Adrenal gland (tissue), 12 donors: Measurements from ENCODE around the gene CBX5. TPM values are rescaled to one million over a fixed set of nuclear protein-coding genes. Genes with fewer than 3 reads are reported as not detected.
"Not testable (repeated sequence)": the region's sequence is repeated elsewhere in the genome, so short reads cannot be mapped to it uniquely, and the experiment has no call there.

Source experiments
- DNase-seq, 7 donors: peaks; one replicate each; pipeline ENCODE4 v3.0.0-alpha.2; 2019 to 2020
- H3K27ac ChIP-seq, 5 donors: fragments of 200-600 bp; sonication (generic) in 4 of 5; 1 replicate in 3 of 5; 2 replicates in 2 of 5; pipeline versions ENCODE4 v1.5.1 to v1.8.0; 2016 to 2020; ENCODE audit warnings: mild to moderate bottlenecking in 1 of 5
- H3K27me3 ChIP-seq: fragments of 200-600 bp; 2 replicates; pipeline ENCODE4 v1.8.0; 2021
- H3K36me3 ChIP-seq, 2 donors: fragments of 200-600 bp; replicated peaks in 1 of 2; 1 replicate in 1 of 2; 2 replicates in 1 of 2; pipeline versions ENCODE4 v1.5.1 to v1.8.0; 2018 to 2022
- H3K4me1 ChIP-seq, 2 donors: fragments of 200-600 bp; replicated peaks in 1 of 2; 1 replicate in 1 of 2; 2 replicates in 1 of 2; pipeline versions ENCODE4 v1.5.1 to v1.8.0; 2018 to 2021
- H3K4me3 ChIP-seq, 4 donors: fragments of 200-600 bp; sonication (generic) in 3 of 4; one replicate each; pipeline ENCODE4 v1.5.1; 2016 to 2018
- H3K9me3 ChIP-seq, 3 donors: fragments of 200-600 bp; sonication (generic) in 1 of 3; replicated peaks in 1 of 3; 1 replicate in 2 of 3; 2 replicates in 1 of 3; pipeline versions ENCODE4 v1.5.1 to v1.8.0; 2016 to 2021
- POLR2A ChIP-seq, 2 donors: fragments of 450-650 bp; IDR thresholded peaks; one replicate each; pipeline ENCODE4 v1.6.1; 2017; ENCODE audit warnings: antibody characterized with exemption in 2 of 2, mild to moderate bottlenecking in 2 of 2, moderate library complexity in 1 of 2
- WGBS, 4 donors: extraction: QIAGEN DNeasy Blood & Tissue Kit in 2 of 4; methylation state at CpG; one replicate each; pipeline versions ENCODE4 v1.1.5 to v1.1.7; 2013 to 2017; 5-methylcytosine and 5-hydroxymethylcytosine counted together
- intact Hi-C, 2 donors: fragments of 100-400 bp; cut with DNase I; formaldehyde crosslinking; loops; one replicate each; pipeline versions ENCODE4 v1.14.1 to v1.15.0; 2022 to 2023
- polyA plus RNA-seq, 3 donors: library from polyadenylated mRNA; stranded (reverse); fragments of 200-250 nt in 2 of 3; fragments of 350-450 nt in 1 of 3; fragmentation: Illumina TruSeq in 1 of 3; extraction: RNeasy Lipid Tissue Mini Kit (QIAGEN cat#74804) in 1 of 3; gene quantifications; one replicate each; pipeline ENCODE4 v1.2.3, GENCODE V29; 2013 to 2014
- total RNA-seq, 9 donors: library from RNA; depleted of rRNA in 4 of 9; stranded (reverse); fragments of >200 nt in 4 of 9; fragments of 120-200 nt in 1 of 9; fragmentation: NEBNext Ultra II Directional in 1 of 9; extraction: Animal tissue kit (Norgen Biotek cat#: 25700) in 1 of 9; gene quantifications; one replicate each; pipeline versions ENCODE4 v1.1.0 to v1.2.4, GENCODE V29; 2013 to 2023
- TF ChIP-seq, protein P1 (sequence below), 6 experiments: fragments of 450-650 bp in 4 of 6; fragments of 200-600 bp in 2 of 6; sonication (generic) in 1 of 6; IDR thresholded peaks; 1 replicate in 5 of 6; 2 replicates in 1 of 6; pipeline versions ENCODE4 v1.5.1 to v1.8.0; 2016 to 2021; ENCODE audit warnings: antibody characterized with exemption in 6 of 6, mild to moderate bottlenecking in 2 of 6, moderate library complexity in 1 of 6
- donor health status: healthy with polysubstance abuse.
- donor health status: Bipolar disorder and iron deficiency.
- donor health status: DM: yes; HTN: yes; CAD: no.
- donor health status: DM: no; HTN: no; CAD: no.
- donor health status: DM: no; HTN: no; CAD: no.
- donor health status: DM: yes; HTN: yes; CAD: no.

CBX5 gene
- total and polyA plus RNA-seq, 12 donors: 8.2 to 88.4 (median 54.6) TPM

DNA sequence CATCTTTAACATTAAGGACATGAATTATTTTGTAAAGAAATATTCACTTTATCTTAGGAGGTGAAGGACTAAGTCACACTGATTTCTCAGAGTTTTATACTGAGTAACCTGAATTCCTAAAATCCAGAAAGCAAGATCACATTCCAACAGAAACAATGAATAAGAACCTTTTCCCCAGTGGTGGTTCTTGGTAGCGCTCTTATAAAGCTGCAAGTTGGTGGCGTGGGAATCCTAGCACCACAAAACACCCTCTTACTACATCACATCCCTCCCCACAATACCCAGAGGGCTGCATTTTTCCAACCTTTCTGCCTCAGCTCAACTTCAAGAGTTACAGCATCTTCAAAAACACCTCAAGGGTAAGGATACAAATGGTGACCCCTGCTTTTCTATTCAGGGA lies 47.1 kb downstream of the CBX5 start:
- WGBS, 4 donors: 88 to 98% (median 93%) methylated on average over 2 of the region's 2 CpGs
- TF ChIP-seq, protein P1, sequence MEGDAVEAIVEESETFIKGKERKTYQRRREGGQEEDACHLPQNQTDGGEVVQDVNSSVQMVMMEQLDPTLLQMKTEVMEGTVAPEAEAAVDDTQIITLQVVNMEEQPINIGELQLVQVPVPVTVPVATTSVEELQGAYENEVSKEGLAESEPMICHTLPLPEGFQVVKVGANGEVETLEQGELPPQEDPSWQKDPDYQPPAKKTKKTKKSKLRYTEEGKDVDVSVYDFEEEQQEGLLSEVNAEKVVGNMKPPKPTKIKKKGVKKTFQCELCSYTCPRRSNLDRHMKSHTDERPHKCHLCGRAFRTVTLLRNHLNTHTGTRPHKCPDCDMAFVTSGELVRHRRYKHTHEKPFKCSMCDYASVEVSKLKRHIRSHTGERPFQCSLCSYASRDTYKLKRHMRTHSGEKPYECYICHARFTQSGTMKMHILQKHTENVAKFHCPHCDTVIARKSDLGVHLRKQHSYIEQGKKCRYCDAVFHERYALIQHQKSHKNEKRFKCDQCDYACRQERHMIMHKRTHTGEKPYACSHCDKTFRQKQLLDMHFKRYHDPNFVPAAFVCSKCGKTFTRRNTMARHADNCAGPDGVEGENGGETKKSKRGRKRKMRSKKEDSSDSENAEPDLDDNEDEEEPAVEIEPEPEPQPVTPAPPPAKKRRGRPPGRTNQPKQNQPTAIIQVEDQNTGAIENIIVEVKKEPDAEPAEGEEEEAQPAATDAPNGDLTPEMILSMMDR (IDR thresholded peaks at IDR 0.05): no peak
- TF ChIP-seq POLR2A (IDR thresholded peaks at IDR 0.05): no peak
- Histone ChIP-seq H3K4me3 (no peak overlapping the region), H3K4me1 (peaks cover 0 to 4% of the 10 kb centered on the region in 2 donors), H3K9me3 (no peaks in the 10 kb centered on the region), H3K36me3 (no peaks in the 10 kb centered on the region), H3K27ac (no peak overlapping the region), H3K27me3 (no peaks in the 10 kb centered on the region)
- intact Hi-C loops: no loop called here
- no peak for DNase-seq

DNA sequence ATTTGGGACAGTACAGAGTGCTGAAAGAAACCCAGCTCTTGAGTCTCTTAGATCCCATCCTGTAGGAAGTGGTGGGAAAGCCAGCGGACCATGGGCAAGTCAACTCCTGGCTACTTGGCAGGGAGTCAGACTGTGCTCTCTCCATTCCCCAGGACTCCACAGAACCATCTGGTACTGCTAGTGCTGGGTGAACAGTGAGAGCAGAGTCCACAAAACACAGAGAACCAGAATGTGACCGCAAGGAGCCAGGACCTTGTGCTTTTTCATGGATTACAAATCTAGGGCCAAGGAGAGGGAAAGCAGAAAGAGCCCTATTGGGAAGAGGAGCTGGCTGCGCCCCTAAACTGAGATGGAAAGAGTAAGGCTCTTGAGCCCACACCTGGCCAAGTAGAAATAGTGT lies 48.7 kb downstream of the CBX5 start:
- H3K9me3 ChIP-seq, H3K4me3 ChIP-seq, H3K36me3 ChIP-seq, H3K4me1 ChIP-seq, intact Hi-C loops, H3K27ac ChIP-seq, H3K27me3 ChIP-seq, DNase-seq: not testable (repeated sequence)
- 97 to 100% (median 98%) methylated on average over 3 of the region's 3 CpGs for WGBS, 4 donors

DNA sequence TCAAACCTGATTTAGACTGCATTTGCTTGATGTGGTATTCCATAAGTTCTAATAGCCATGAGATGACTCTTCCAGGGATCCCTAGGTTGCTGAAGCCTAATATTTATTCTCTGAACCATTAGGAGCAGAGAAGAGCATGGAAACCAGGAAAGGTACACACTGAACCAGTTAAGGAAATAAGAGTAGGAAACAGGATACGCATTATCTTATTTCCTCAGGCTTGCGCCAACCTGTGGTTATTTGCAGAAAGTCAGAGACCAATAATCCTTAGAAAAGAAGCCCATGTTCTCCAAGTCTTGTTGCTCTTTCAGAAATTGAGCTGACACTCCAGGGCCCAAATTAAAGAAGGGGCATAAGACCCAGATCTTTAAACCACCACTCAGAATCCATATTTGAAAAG lies 49.4 kb downstream of the CBX5 start:
- Histone ChIP-seq H3K27me3 (no peaks in the 10 kb centered on the region), H3K4me1 (peaks cover 0 to 4% of the 10 kb centered on the region in 2 donors), H3K9me3 (no peaks in the 10 kb centered on the region), H3K4me3 (no peak overlapping the region), H3K36me3 (no peaks in the 10 kb centered on the region), H3K27ac (no peak overlapping the region)
- intact Hi-C loops: no loop called here
- TF ChIP-seq, protein P1 (IDR thresholded peaks at IDR 0.05): no peak
- TF ChIP-seq POLR2A (IDR thresholded peaks at IDR 0.05): no peak
- 79 to 96% (median 86%) methylated on average over 2 of the region's 2 CpGs for WGBS, 4 donors
- DNase-seq: no peak

DNA sequence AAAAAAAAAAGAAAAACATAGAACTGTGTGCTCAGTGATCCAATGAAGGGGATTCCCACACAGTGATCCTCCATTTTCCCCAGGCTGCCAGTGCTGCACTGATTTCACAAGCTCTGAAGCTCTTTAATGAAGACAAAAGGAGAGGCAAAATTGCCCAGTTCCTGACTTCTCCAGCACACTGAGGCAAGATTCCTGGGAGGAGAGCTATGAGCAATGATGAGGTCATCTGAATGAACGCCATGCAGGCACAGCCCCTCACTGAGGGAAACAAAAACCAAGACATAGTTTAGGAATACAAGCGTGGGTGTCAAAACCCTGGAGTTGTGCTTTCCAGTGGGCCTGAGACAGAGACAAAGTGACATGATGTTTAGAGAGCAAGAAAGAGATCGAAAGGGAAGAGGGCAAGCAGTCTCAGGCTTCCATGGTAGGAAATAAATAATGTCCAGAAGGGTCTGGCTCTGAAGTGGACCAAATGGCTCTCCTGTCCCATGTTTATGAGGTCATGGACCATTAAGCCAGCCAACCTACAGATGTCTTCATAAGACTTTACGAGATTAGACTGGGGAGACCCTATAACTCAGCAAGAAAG lies 50.2 kb downstream of the CBX5 start:
- intact Hi-C loops: no loop called here
- Histone ChIP-seq H3K27me3 (no peaks in the 10 kb centered on the region), H3K4me1 (peaks cover 0 to 4% of the 10 kb centered on the region in 2 donors), H3K9me3 (no peaks in the 10 kb centered on the region), H3K36me3 (no peaks in the 10 kb centered on the region), H3K4me3 (no peak overlapping the region), H3K27ac (peak overlapping the region in 1 of 5 donors; percentile 28)
- WGBS, 4 donors: 68 to 78% (median 72%) methylated on average over 4 of the region's 4 CpGs
- peak in 4 of 7 donors; percentile 36 to 43 (median 43) for DNase-seq
- no peak for TF ChIP-seq POLR2A (IDR thresholded peaks at IDR 0.05)
- TF ChIP-seq, protein P1 (IDR thresholded peaks at IDR 0.05): no peak

DNA sequence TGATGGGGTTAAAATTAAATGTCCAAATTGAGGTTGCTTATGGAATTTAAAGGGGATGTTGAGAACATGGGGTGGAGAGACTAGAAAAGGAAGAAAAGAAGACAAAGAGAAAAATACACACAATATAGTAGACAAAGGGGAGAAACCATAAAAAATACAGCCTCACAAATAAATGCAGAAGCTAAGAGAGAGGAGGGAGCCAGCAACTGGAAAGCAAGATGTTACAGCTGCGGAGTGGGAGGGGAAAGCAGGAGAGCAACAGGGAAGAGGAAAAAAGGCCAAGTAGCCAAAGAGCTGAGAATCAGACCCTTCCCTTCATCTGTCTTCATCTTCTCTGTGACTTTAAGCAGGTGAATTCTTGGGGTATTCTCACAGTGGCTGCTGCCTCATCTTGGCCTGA lies 51.5 kb downstream of the CBX5 start:
- no peak overlapping the region for H3K27ac ChIP-seq
- intact Hi-C loops: no loop called here
- TF ChIP-seq, protein P1 (IDR thresholded peaks at IDR 0.05): no peak
- TF ChIP-seq POLR2A (IDR thresholded peaks at IDR 0.05): no peak
- no peaks in the 10 kb centered on the region for H3K36me3 ChIP-seq
- H3K27me3 ChIP-seq: no peaks in the 10 kb centered on the region
- no peaks in the 10 kb centered on the region for H3K9me3 ChIP-seq
- H3K4me3 ChIP-seq: no peak overlapping the region
- H3K4me1 ChIP-seq: peaks cover 0 to 4% of the 10 kb centered on the region in 2 donors
- no peak for DNase-seq
- 75 to 93% (median 87%) methylated on average over 1 of the region's 1 CpG for WGBS, 4 donors

DNA sequence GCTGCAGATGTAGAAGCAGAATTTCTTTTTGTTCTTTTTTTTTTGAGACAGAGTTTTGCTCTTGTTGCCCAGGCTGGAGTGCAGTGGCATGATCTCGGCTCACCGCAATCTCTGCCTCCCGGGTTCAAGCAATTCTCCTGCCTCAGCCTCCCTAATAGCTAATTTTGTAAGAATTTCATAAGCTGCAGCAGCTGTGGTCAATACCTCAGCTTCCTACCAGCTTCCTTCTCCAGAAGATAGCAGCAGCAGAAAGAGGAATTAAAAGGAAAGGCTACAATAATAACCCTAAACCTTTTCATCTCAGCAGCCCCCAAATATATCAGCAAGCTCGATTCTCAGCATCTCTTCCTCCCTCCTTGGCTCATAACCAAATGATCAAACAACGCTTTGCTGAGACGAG lies 52.0 kb downstream of the CBX5 start:
- H3K4me1 ChIP-seq, H3K27me3 ChIP-seq, DNase-seq, intact Hi-C loops, H3K27ac ChIP-seq, H3K4me3 ChIP-seq, H3K9me3 ChIP-seq, H3K36me3 ChIP-seq: not testable (repeated sequence)
- 57 to 67% (median 61%) methylated on average over 6 of the region's 6 CpGs for WGBS, 4 donors
